Left lung (tissue), 10 donors: ENCODE measurements around the gene HOXC6. TPM values are rescaled to one million over a fixed set of nuclear protein-coding genes. Genes with fewer than 3 reads are reported as not detected.

Experiments used
- ATAC-seq: fragments of 200-7000 bp; cut with Tn5 transposase; one replicate; pipeline ENCODE4 v1.9.1; 2020; ENCODE audit warnings: moderate library complexity
- DNase-seq, 4 donors: peaks; one replicate each; pipeline ENCODE4 v3.0.0-alpha.2; 2013 to 2020
- H3K27ac ChIP-seq, 2 donors: fragments of 200-600 bp; sonication (generic) in 1 of 2; one replicate each; pipeline versions ENCODE4 v1.5.0 to v1.8.0; 2020 to 2021
- H3K27me3 ChIP-seq, 2 donors: fragments of 200-600 bp; sonication (generic) in 1 of 2; one replicate each; pipeline versions ENCODE4 v1.5.0 to v1.8.0; 2020 to 2021
- H3K36me3 ChIP-seq, 2 donors: fragments of 200-600 bp; sonication (generic) in 1 of 2; one replicate each; pipeline versions ENCODE4 v1.5.0 to v1.8.0; 2020 to 2021
- H3K4me1 ChIP-seq, 2 donors: fragments of 200-600 bp; one replicate each; pipeline ENCODE4 v1.8.0; 2021
- H3K4me3 ChIP-seq, 2 donors: fragments of 200-600 bp; sonication (generic) in 1 of 2; one replicate each; pipeline versions ENCODE4 v1.5.0 to v1.8.0; 2020 to 2021; ENCODE audit warnings: mild to moderate bottlenecking in 1 of 2
- H3K9me3 ChIP-seq, 2 donors: fragments of 200-600 bp; sonication (generic) in 1 of 2; one replicate each; pipeline versions ENCODE4 v1.5.0 to v1.8.0; 2020 to 2021
- CTCF ChIP-seq, 2 donors: fragments of 200-600 bp; sonication (generic) in 1 of 2; IDR thresholded peaks; one replicate each; pipeline versions ENCODE4 v1.5.0 to v1.8.0; 2021; ENCODE audit warnings: antibody characterized with exemption in 2 of 2
- intact Hi-C, 2 donors: fragments of 100-400 bp; cut with DNase I; formaldehyde crosslinking; loops; one replicate each; pipeline versions ENCODE4 v1.11.2 to v1.14.2; 2022
- polyA plus RNA-seq, 6 donors: library from polyadenylated mRNA; unstranded; fragments of 120-200 nt; gene quantifications; one replicate each; pipeline ENCODE4 v1.2.1, GENCODE V29; 2013; ENCODE audit not compliant: insufficient read length in 6 of 6
- total RNA-seq, 2 donors: library from RNA; stranded (reverse); fragmentation: NEBNext Ultra II Directional; extraction: Animal tissue kit (Norgen Biotek cat#: 25700); gene quantifications; one replicate each; pipeline ENCODE4 v1.2.1, GENCODE V29; 2021
- donor health status: DM: no; HTN: yes; CAD: no.
- donor health status: DM: no; HTN: no; CAD: no.

HOXC6 gene
- total and polyA plus RNA-seq, 8 donors = 0.93 to 3.2 (median 2.1) TPM

DNA sequence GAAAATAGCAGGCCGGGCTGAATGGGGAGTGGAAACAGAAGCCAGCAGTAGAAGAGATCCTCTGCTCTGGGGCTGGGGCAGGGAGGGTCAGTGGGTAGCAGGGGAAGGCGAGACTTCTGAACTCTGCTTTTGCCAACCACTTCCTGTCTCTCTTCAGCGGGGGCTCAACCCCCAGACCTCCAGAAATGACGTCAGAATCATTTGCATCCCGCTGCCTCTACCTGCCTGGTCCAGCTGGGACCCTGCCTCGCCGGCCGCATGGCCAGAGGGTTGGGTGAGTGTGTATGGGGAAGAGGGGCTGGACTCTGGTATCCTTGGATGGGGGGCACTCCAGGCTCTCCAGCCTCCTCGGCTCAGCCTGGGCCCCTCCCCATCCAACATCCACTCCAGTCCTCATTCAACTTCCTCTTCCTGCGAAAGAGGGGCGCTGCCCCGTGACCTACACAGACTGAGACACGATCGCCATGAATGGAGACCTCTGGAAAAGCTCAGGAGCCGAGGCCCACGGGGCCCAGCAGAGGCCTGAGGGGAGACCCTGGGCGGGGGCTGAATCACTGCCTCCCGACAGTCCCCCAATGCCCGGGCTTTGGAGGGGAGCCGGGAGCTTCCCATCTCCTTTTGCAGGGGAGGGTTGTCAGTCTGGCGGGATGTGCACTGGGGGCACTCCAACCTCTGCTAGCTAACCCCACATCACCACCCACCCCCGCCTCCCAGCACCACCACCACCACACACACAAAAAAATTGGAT is 24.9 kb downstream of the HOXC6 start:
- Histone ChIP-seq H3K4me1 (peaks cover 0 to 6% of the 10 kb centered on the region in 2 donors), H3K36me3 (no peaks in the 10 kb centered on the region), H3K27ac (no peak overlapping the region), H3K27me3 (peaks cover 64 to 99% of the 10 kb centered on the region in 2 donors), H3K4me3 (peak overlapping the region; percentile 32 to 36), H3K9me3 (no peaks in the 10 kb centered on the region)
- intact Hi-C loops = no loop called here
- DNase-seq (no peak), ATAC-seq (peak; percentile 34)
- TF ChIP-seq CTCF (IDR thresholded peaks at IDR 0.05) = no peak

DNA sequence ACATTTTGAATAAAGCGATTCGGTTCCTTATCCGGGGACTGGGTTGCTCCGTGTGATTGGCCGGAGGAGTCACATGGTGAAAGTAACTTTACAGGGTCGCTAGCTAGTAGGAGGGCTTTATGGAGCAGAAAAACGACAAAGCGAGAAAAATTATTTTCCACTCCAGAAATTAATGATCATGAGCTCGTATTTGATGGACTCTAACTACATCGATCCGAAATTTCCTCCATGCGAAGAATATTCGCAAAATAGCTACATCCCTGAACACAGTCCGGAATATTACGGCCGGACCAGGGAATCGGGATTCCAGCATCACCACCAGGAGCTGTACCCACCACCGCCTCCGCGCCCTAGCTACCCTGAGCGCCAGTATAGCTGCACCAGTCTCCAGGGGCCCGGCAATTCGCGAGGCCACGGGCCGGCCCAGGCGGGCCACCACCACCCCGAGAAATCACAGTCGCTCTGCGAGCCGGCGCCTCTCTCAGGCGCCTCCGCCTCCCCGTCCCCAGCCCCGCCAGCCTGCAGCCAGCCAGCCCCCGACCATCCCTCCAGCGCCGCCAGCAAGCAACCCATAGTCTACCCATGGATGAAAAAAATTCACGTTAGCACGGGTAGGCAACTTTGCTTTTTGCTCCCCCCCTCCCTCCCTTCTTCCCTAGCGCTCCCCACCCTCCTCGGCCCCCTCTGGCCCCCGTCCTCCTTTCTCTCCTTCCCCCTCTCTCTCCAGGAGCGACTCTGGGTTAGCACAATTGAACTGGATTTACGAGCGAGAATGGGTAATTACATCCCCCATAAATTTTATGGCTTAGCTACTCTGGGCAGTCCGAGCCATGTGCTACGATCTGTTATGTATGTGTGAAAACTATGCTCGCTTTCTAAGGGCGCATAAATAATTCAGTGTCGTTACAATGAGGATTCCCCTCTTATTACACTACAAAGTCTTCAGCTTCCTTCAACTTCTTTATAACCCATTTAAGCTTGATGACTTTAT is 25.8 kb downstream of the HOXC6 start, which contains the start of gene HOXC4:
TSS of gene HOXC4 (plus strand) at position 85 of the 991 bp plus-strand sequence. CDS start at position 173, 88 bp downstream.
- H3K4me3 ChIP-seq = peak within 1 kb of the TSS; percentile 32 to 36
- H3K27me3 ChIP-seq = peaks cover 58 to 98% of the 10 kb centered on the region in 2 donors
- intact Hi-C loops = no loop called here
- DNase-seq (peak in 2 of 4 donors; percentile 72 to 73), ATAC-seq (peak; percentile 72)
- H3K27ac ChIP-seq = no peak within 1 kb of the TSS
- peaks cover 0 to 6% of the 10 kb centered on the region in 2 donors for H3K4me1 ChIP-seq
- H3K9me3 ChIP-seq = no peaks in the 10 kb centered on the region
- H3K36me3 ChIP-seq = no peaks in the 10 kb centered on the region
- TF ChIP-seq CTCF (IDR thresholded peaks at IDR 0.05) = no peak

- peak overlapping the region; percentile 32 to 36 for H3K4me3 ChIP-seq
- no peak for ATAC-seq
- intact Hi-C loops = no loop called here
- TF ChIP-seq CTCF (IDR thresholded peaks at IDR 0.05) = no peak
- H3K36me3 ChIP-seq = no peaks in the 10 kb centered on the region
- H3K27me3 ChIP-seq = peaks cover 54 to 99% of the 10 kb centered on the region in 2 donors
- H3K27ac ChIP-seq = no peak overlapping the region
- peaks cover 0 to 6% of the 10 kb centered on the region in 2 donors for H3K4me1 ChIP-seq
- H3K9me3 ChIP-seq = no peaks in the 10 kb centered on the region
- peak in 1 of 4 donors; percentile 83 for DNase-seq
These were observed 26.5 kb downstream of the HOXC6 start for GRCh38 chr12:54054742-54055194.

DNA sequence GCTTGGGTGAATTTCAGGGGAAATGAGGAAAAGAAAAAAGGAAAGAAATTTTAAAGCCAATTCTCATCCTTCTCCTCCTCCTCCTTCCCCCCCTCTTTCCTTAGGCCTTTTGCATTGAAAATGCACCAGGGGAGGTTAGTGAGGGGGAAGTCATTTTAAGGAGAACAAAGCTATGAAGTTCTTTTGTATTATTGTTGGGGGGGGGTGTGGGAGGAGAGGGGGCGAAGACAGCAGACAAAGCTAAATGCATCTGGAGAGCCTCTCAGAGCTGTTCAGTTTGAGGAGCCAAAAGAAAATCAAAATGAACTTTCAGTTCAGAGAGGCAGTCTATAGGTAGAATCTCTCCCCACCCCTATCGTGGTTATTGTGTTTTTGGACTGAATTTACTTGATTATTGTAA is 27.3 kb downstream of the HOXC6 start:
- ATAC-seq = no peak
- Histone ChIP-seq H3K36me3 (no peaks in the 10 kb centered on the region), H3K27me3 (peaks cover 52 to 99% of the 10 kb centered on the region in 2 donors), H3K4me1 (peaks cover 0 to 6% of the 10 kb centered on the region in 2 donors), H3K4me3 (no peak overlapping the region), H3K27ac (no peak overlapping the region), H3K9me3 (no peaks in the 10 kb centered on the region)
- DNase-seq = no peak
- intact Hi-C loops = no loop called here
- no peak for TF ChIP-seq CTCF (IDR thresholded peaks at IDR 0.05)
